Measurements from ENCODE around the gene DPP4. TPM values are rescaled to one million over a fixed set of nuclear protein-coding genes. Genes with fewer than 3 reads are reported as not detected.

The DPP4 gene
- total RNA-seq, 1 experiment from 2014 or later: 23.3 TPM

DNA sequence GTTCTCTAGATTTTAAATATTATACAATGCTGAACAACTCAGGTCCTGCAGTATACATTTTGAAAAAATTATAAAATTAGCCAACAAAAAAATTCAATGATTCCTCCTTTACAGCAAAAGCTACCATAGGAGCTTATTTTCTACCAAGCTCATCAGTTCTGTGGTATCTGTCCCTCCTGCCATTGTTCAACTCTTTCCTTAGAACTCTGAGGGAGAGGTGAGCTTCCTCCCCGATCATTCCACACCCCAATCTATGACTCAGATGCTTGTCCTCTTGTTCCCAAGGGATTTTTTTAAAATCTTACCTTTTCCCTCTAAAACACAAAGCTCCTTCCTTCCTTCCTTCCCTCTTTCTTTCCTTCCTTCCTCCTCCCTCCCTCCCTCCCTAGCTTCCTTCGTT, 13.5 kb downstream of the DPP4 start:
- peaks cover 27% of the 10 kb centered on the region for H3K9me3 ChIP-seq (ENCODE audit: low read length)
- H3K27ac ChIP-seq (ENCODE audit: low read length): no peak overlapping the region
- peak; percentile 28 for DNase-seq
- H4K20me1 ChIP-seq (ENCODE audit: low read length): no peaks in the 10 kb centered on the region
- ChIA-PET CTCF (no interaction called here), POLR2A (ENCODE audit: unreplicated experiment) (interaction anchor here (0.6 kb wide), 1 partner anchor 649 kb away, joined by 3 read pairs; no protein-coding TSS in a partner anchor)
- intact Hi-C loops (cut with micrococcal nuclease): no loop called here
- no peaks in the 10 kb centered on the region for H3K9me2 ChIP-seq (replicated peaks; ENCODE audit: low read length)
- H3K4me1 ChIP-seq (ENCODE audit: insufficient read depth, low read length): no peaks in the 10 kb centered on the region
- TF ChIP-seq EZH2 (IDR thresholded peaks at IDR 0.05; ENCODE audit: low read length, unreplicated experiment): no peak
- TF ChIP-seq EZH2phosphoT487 (IDR thresholded peaks at IDR 0.05; ENCODE audit: borderline replicate concordance, low read length): no peak
- TF ChIP-seq, protein P1, sequence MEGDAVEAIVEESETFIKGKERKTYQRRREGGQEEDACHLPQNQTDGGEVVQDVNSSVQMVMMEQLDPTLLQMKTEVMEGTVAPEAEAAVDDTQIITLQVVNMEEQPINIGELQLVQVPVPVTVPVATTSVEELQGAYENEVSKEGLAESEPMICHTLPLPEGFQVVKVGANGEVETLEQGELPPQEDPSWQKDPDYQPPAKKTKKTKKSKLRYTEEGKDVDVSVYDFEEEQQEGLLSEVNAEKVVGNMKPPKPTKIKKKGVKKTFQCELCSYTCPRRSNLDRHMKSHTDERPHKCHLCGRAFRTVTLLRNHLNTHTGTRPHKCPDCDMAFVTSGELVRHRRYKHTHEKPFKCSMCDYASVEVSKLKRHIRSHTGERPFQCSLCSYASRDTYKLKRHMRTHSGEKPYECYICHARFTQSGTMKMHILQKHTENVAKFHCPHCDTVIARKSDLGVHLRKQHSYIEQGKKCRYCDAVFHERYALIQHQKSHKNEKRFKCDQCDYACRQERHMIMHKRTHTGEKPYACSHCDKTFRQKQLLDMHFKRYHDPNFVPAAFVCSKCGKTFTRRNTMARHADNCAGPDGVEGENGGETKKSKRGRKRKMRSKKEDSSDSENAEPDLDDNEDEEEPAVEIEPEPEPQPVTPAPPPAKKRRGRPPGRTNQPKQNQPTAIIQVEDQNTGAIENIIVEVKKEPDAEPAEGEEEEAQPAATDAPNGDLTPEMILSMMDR (conservative IDR thresholded peaks at IDR 0.05; ENCODE audit: low read depth, low read length): no peak
- ATAC-seq: peak; percentile 60
- H3F3A ChIP-seq (ENCODE audit: low read length, unreplicated experiment): no peaks in the 10 kb centered on the region
- no peaks in the 10 kb centered on the region for H3K79me2 ChIP-seq (ENCODE audit: low read length)
- no peak overlapping the region for H3K4me2 ChIP-seq (ENCODE audit: low read length)
- H3K27me3 ChIP-seq (ENCODE audit: low read length): no peaks in the 10 kb centered on the region
- no peak overlapping the region for H3K9ac ChIP-seq (ENCODE audit: low read length)
- peaks cover 25% of the 10 kb centered on the region for H3K36me3 ChIP-seq (ENCODE audit: low read depth, low read length)
- BruUV-seq (replicated peaks): no TSS peak
- H2AFZ ChIP-seq (ENCODE audit: low read length): no peak overlapping the region
- H3K4me3 ChIP-seq (ENCODE audit: low read length): no peak overlapping the region

DNA sequence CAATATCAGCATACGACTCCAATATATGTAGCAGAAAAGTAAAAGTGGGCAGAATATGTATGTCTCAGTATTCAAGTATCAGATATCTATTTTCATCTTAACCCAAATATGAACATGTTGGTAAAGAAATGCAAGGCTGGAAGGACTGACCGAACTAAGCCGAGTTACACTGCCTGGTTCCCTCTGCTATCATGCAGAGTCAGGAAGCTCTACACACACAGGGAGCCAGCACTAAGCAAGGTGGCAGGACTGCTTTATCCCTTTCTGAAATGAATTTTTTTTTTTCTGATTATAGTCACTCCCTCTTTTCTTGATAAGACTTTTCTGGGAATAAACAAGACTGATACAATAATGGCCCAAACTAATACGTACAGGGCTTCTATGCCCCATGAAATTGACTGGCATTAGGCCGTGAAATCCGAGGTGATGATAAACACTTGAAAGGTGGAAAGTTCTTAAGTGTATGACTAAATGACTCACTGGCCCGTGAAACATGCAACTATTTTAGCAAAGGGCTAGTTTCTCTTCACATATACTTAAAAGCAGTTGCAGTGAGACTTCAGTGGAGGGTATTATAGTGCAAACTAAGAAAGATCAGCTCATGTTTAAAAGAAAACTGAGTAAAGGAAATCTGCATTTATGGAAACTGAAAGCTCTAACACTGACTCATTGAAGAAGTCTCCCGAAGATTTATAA, 14.9 kb downstream of the DPP4 start:
- Histone ChIP-seq H3K4me1 (ENCODE audit: insufficient read depth, low read length) (no peaks in the 10 kb centered on the region), H3K36me3 (ENCODE audit: low read depth, low read length) (peaks cover 25% of the 10 kb centered on the region), H2AFZ (ENCODE audit: low read length) (no peak overlapping the region), H3K9me2 (replicated peaks; ENCODE audit: low read length) (no peaks in the 10 kb centered on the region), H3K9me3 (ENCODE audit: low read length) (peaks cover 27% of the 10 kb centered on the region), H3K79me2 (ENCODE audit: low read length) (no peaks in the 10 kb centered on the region), H3K9ac (ENCODE audit: low read length) (no peak overlapping the region), H3F3A (ENCODE audit: low read length, unreplicated experiment) (no peaks in the 10 kb centered on the region), H3K4me2 (ENCODE audit: low read length) (no peak overlapping the region), H4K20me1 (ENCODE audit: low read length) (no peaks in the 10 kb centered on the region), H3K4me3 (ENCODE audit: low read length) (no peak overlapping the region), H3K27me3 (ENCODE audit: low read length) (no peaks in the 10 kb centered on the region), H3K27ac (ENCODE audit: low read length) (no peak overlapping the region)
- POLR2A ChIA-PET (ENCODE audit: unreplicated experiment): no interaction called here
- ATAC-seq (no peak), DNase-seq (no peak)
- no TSS peak for BruUV-seq (replicated peaks)
- intact Hi-C loops (cut with micrococcal nuclease): no loop called here
- CTCF ChIA-PET: no interaction called here
- TF ChIP-seq EZH2 (IDR thresholded peaks at IDR 0.05; ENCODE audit: low read length, unreplicated experiment) (no peak), EZH2phosphoT487 (IDR thresholded peaks at IDR 0.05; ENCODE audit: borderline replicate concordance, low read length) (no peak)
- TF ChIP-seq, protein P1 (conservative IDR thresholded peaks at IDR 0.05; ENCODE audit: low read depth, low read length): no peak

DNA sequence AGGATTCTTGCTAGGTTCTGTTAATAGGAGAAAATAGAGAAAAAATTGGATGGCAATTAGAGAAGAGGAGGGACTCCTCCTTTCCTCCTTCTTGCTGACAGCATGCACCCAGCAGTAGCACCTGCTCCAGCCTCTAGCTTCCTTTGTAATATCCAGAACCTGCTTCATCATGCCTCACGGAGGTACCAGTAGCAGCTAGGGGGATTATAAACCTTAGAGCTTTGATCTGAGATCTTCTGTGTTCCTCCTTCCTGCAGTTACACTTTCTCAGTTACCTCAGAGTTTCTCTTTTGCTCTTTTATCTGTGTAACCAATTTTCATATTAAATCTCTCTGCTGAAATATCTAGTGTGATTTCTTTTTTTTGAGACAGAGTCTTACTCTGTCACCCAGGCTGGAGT, 16.6 kb downstream of the DPP4 start:
- TF ChIP-seq, protein P1 (conservative IDR thresholded peaks at IDR 0.05; ENCODE audit: low read depth, low read length): no peak
- TF ChIP-seq EZH2phosphoT487 (IDR thresholded peaks at IDR 0.05; ENCODE audit: borderline replicate concordance, low read length): no peak
- no peak for TF ChIP-seq EZH2 (IDR thresholded peaks at IDR 0.05; ENCODE audit: low read length, unreplicated experiment)
- Histone ChIP-seq H3K4me2 (ENCODE audit: low read length) (no peak overlapping the region), H3K4me3 (ENCODE audit: low read length) (no peak overlapping the region), H3K79me2 (ENCODE audit: low read length) (no peaks in the 10 kb centered on the region), H3K27ac (ENCODE audit: low read length) (no peak overlapping the region), H2AFZ (ENCODE audit: low read length) (no peak overlapping the region), H3F3A (ENCODE audit: low read length, unreplicated experiment) (no peaks in the 10 kb centered on the region), H3K27me3 (ENCODE audit: low read length) (no peaks in the 10 kb centered on the region), H3K4me1 (ENCODE audit: insufficient read depth, low read length) (no peaks in the 10 kb centered on the region), H3K9me3 (ENCODE audit: low read length) (peaks cover 27% of the 10 kb centered on the region), H4K20me1 (ENCODE audit: low read length) (no peaks in the 10 kb centered on the region), H3K9ac (ENCODE audit: low read length) (no peak overlapping the region), H3K36me3 (ENCODE audit: low read depth, low read length) (peaks cover 25% of the 10 kb centered on the region), H3K9me2 (replicated peaks; ENCODE audit: low read length) (no peaks in the 10 kb centered on the region)
- POLR2A ChIA-PET (ENCODE audit: unreplicated experiment): no interaction called here
- CTCF ChIA-PET: no interaction called here
- ATAC-seq (no peak), DNase-seq (no peak)
- no TSS peak for BruUV-seq (replicated peaks)
- intact Hi-C loops (cut with micrococcal nuclease): no loop called here

All from PC-3 (cell line).